Endothelial cell of umbilical vein (primary cell): Measurements from ENCODE around the gene SLC7A10. TPM values are rescaled to one million over a fixed set of nuclear protein-coding genes. Genes with fewer than 3 reads are reported as not detected.

Experiments used
- BruUV-seq: library from RNA; stranded (reverse); fragments of 400-500 nt; replicated peaks from 2 replicates; lab custom pipeline; 2021; lab: Mats Ljungman, UMichigan
- CTCF ChIA-PET: fragments of 300-600, 350-600 bp; sonication (Branson Sonifier 250); formaldehyde crosslinking; loops from one replicate; lab custom pipeline; 2021; ENCODE audit warnings: antibody characterized with exemption, inconsistent platforms; lab: Charles Lee
- POLR2A ChIA-PET: fragments of 300-600, 350-600 bp; sonication (Branson Sonifier 250); formaldehyde crosslinking; loops from one replicate; lab custom pipeline; 2021; ENCODE audit warnings: antibody characterized with exemption, inconsistent platforms; lab: Charles Lee
- DNase-seq: peaks from one replicate; pipeline ENCODE4 v3.0.0-alpha.2; 2011; ENCODE audit warnings: low read depth, low spot score
- FAIRE-seq: peaks from 2 replicates; lab custom pipeline; 2011; peaks lifted over from hg19 to GRCh38; lab: Jason Lieb, UNC
- H2AFZ ChIP-seq: 2 replicates; pipeline ENCODE4 v1.6.0; 2012; ENCODE audit warnings: low read depth, low read length, control low read depth, inconsistent platforms
- H3K27ac ChIP-seq: 2 replicates; pipeline ENCODE4 v1.5.1; 2011; ENCODE audit warnings: low read depth, mild to moderate bottlenecking, control low read depth, low read length, moderate library complexity; ENCODE audit not compliant: insufficient read depth
- H3K27me3 ChIP-seq, 2 experiments: 2 replicates each; pipeline versions ENCODE4 v1.6.0 to v1.6.1; 2011; ENCODE audit warnings: low read length in 2 of 2, mixed read lengths in 1 of 2; ENCODE audit not compliant: control insufficient read depth in 2 of 2, insufficient read depth in 2 of 2
- H3K36me3 ChIP-seq, 2 experiments: 2 replicates in 1 of 2; 3 replicates in 1 of 2; pipeline ENCODE4 v1.5.1; 2011; ENCODE audit warnings: low read length in 2 of 2, mild to moderate bottlenecking in 1 of 2, moderate library complexity in 1 of 2; ENCODE audit not compliant: control insufficient read depth in 2 of 2, insufficient read depth in 2 of 2; ENCODE audit errors: extremely low read depth in 1 of 2
- H3K4me1 ChIP-seq: 3 replicates; pipeline ENCODE4 v1.5.1; 2011; ENCODE audit warnings: mild to moderate bottlenecking, low read length; ENCODE audit not compliant: control insufficient read depth, insufficient read depth; ENCODE audit errors: extremely low read depth
- H3K4me2 ChIP-seq: 2 replicates; pipeline ENCODE4 v1.6.1; 2011; ENCODE audit warnings: low read length, control low read depth, mixed read lengths; ENCODE audit not compliant: insufficient read depth
- H3K4me3 ChIP-seq, 3 experiments: fragments of 200-600 bp in 1 of 3; sonication (generic), shearing (Covaris generic) in 1 of 3; replicated peaks in 1 of 3; 2 replicates each; pipeline ENCODE4 v1.5.1; 2011 to 2016; ENCODE audit warnings: control low read depth in 3 of 3, low read length in 3 of 3, mild to moderate bottlenecking in 2 of 3, inconsistent platforms in 1 of 3, low read depth in 1 of 3, moderate library complexity in 1 of 3; ENCODE audit not compliant: insufficient read depth in 1 of 3
- H3K79me2 ChIP-seq: 2 replicates; pipeline ENCODE4 v1.6.0; 2012; ENCODE audit warnings: low read length, inconsistent platforms; ENCODE audit not compliant: control insufficient read depth, insufficient read depth
- H3K9ac ChIP-seq: replicated peaks from 2 replicates; pipeline ENCODE3; 2011; ENCODE audit warnings: low read length, control low read depth; ENCODE audit not compliant: insufficient read depth; ENCODE audit errors: extremely low read depth
- H3K9me1 ChIP-seq: replicated peaks from 3 replicates; pipeline ENCODE4 v1.6.0; 2011; ENCODE audit warnings: mild to moderate bottlenecking, low read length; ENCODE audit not compliant: control insufficient read depth, insufficient read depth; ENCODE audit errors: extremely low read depth
- H3K9me3 ChIP-seq: replicated peaks from 2 replicates; pipeline ENCODE4 v1.5.1; 2012; ENCODE audit warnings: low read length, inconsistent platforms; ENCODE audit not compliant: control insufficient read depth, insufficient read depth
- H4K20me1 ChIP-seq: replicated peaks from 2 replicates; pipeline ENCODE3; 2011; ENCODE audit warnings: mild to moderate bottlenecking, low read length; ENCODE audit not compliant: control insufficient read depth, insufficient read depth; ENCODE audit errors: extremely low read depth
- CTCF ChIP-seq, 2 donors: IDR thresholded peaks; 1 replicate in 1 of 2; 2 replicates in 1 of 2; pipeline ENCODE4 v1.5.1; 2011; ENCODE audit warnings: low read length in 2 of 2, mild to moderate bottlenecking in 2 of 2, moderate library complexity in 2 of 2, control low read depth in 1 of 2, inconsistent platforms in 1 of 2, low read depth in 1 of 2; ENCODE audit not compliant: insufficient read depth in 1 of 2; ENCODE audit errors: extremely low read depth in 1 of 2
- EZH2 ChIP-seq: IDR thresholded peaks from 2 replicates; pipeline ENCODE4 v1.6.1; 2012; ENCODE audit warnings: borderline replicate concordance, low read depth, mild to moderate bottlenecking, moderate library complexity, low read length, inconsistent platforms; ENCODE audit not compliant: severe bottlenecking
- FOS ChIP-seq: IDR thresholded peaks from 2 replicates; pipeline ENCODE4 v1.6.1; 2011; ENCODE audit warnings: mild to moderate bottlenecking, low read length, moderate library complexity, borderline replicate concordance; ENCODE audit not compliant: insufficient read depth
- GATA2 ChIP-seq: IDR thresholded peaks from 2 replicates; pipeline ENCODE4 v1.7.0; 2011; ENCODE audit warnings: low read depth, mild to moderate bottlenecking, moderate library complexity, mixed read lengths, low read length; ENCODE audit not compliant: insufficient read length, insufficient read depth
- JUN ChIP-seq: IDR thresholded peaks from 2 replicates; pipeline ENCODE4 v1.6.1; 2011; ENCODE audit warnings: borderline replicate concordance, low read depth; ENCODE audit not compliant: insufficient read length, insufficient read depth
- MAX ChIP-seq: IDR thresholded peaks from 2 replicates; pipeline ENCODE4 v1.6.1; 2011; ENCODE audit not compliant: insufficient read depth, insufficient read length
- MYC ChIP-seq: IDR thresholded peaks from one replicate; pipeline ENCODE4 v1.6.1; 2011; ENCODE audit warnings: mild to moderate bottlenecking, low read depth, low read length
- POLR2A ChIP-seq: IDR thresholded peaks from 2 replicates; pipeline ENCODE4 v1.6.1; 2012; ENCODE audit warnings: low read depth, mild to moderate bottlenecking, control low read depth, low read length
- POLR2AphosphoS5 ChIP-seq: IDR thresholded peaks from 2 replicates; pipeline ENCODE4 v1.6.1; 2012; ENCODE audit warnings: low read depth, mild to moderate bottlenecking, control low read depth, low read length, moderate library complexity; ENCODE audit not compliant: insufficient read depth
- dilution Hi-C: fragments of 300-500 bp; cut with MboI; formaldehyde crosslinking; loops from one replicate; pipeline ENCODE4 v1.15.0; 2019; ENCODE audit warnings: low sequenced_read_pairs; ENCODE audit not compliant: extremely low pct_ligation_motif_present
- intact Hi-C: fragments of 100-400 bp; cut with micrococcal nuclease; formaldehyde crosslinking; loops from one replicate; pipeline ENCODE4 v1.10.0; 2022
- polyA plus RNA-seq, 4 experiments: library from polyadenylated mRNA; depleted of rRNA in 3 of 4; stranded (reverse) in 3 of 4; unstranded in 1 of 4; fragments of >200 nt; gene quantifications; 2 replicates each; pipeline versions ENCODE4 v1.2.1 to v1.2.3, GENCODE V29; 2011 to 2012; ENCODE audit warnings: missing spikeins in 1 of 4
- total RNA-seq: library from RNA; stranded (reverse); gene quantifications from 2 replicates; pipeline ENCODE4 v1.2.3, GENCODE V29; 2021

SLC7A10 gene
- total and polyA plus RNA-seq, 2 donors (not counting 3 experiments of a cell fraction or from before 2014, with no cell fraction given) = not detected

- CTCF ChIA-PET = interaction anchor here (1.3 to 5.2 kb wide), 4 partner anchors 12 to 209 kb away, joined by 3 to 43 read pairs (median 4); no protein-coding TSS in a partner anchor
- intact Hi-C loops = no loop called here
- no peak for DNase-seq
- H3K4me1 ChIP-seq = peaks cover 3% of the 10 kb centered on the region
- dilution Hi-C loops = no loop called here
- H3K9me3 ChIP-seq = no peaks in the 10 kb centered on the region
- no peak overlapping the region for H3K9ac ChIP-seq
- no peak overlapping the region for H2AFZ ChIP-seq
- no peaks in the 10 kb centered on the region for H3K9me1 ChIP-seq
- H3K4me3 ChIP-seq = no peak overlapping the region
- peaks cover 0 to 2% of the 10 kb centered on the region in 2 experiments for H3K36me3 ChIP-seq
- no peak overlapping the region for H3K27ac ChIP-seq
- no peaks in the 10 kb centered on the region for H3K27me3 ChIP-seq
- FAIRE-seq = no peak
- TF ChIP-seq MYC (no peak), MAX (no peak), GATA2 (no peak), POLR2AphosphoS5 (no peak), CTCF (IDR thresholded peaks at IDR 0.05; ENCODE audit: extremely low read depth in 1 of 2, insufficient read depth in 1 of 2, low read depth in 1 of 2, low read length in 2 of 2) (no peak), FOS (no peak), EZH2 (no peak), JUN (no peak), POLR2A (no peak)
- no TSS peak for BruUV-seq
- no peaks in the 10 kb centered on the region for H3K79me2 ChIP-seq
- H3K4me2 ChIP-seq = no peak overlapping the region
- H4K20me1 ChIP-seq = no peaks in the 10 kb centered on the region
- POLR2A ChIA-PET = interaction anchor here (0.6 kb wide), 1 partner anchor 32 kb away, joined by 8 read pairs; no protein-coding TSS in a partner anchor
Measured at GRCh38 chr19:33198169-33198568, 27.5 kb downstream of the SLC7A10 start.
